ENCODE data around the gene RNFT2.

DNA sequence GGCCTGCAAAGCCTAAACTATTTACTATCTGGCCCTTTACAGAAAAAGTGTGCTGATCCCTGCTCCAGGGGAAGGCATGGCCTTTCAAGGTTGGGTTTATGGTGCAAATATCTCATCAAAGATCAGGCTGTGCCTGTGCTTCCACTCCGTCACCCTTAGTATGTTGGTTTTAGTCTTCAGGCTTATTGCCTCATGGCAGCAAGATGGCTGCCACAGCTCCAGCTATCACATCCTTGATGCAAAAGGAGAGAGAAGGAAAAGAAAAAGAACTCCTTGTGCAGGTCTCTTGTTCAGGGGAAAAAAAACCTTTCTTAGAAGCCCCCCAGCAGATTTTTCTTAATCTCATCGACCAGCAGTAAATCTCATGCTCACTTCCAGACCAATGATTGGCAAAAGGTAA, 152.2 kb downstream of the RNFT2 start:
- TF ChIP-seq, protein P1, sequence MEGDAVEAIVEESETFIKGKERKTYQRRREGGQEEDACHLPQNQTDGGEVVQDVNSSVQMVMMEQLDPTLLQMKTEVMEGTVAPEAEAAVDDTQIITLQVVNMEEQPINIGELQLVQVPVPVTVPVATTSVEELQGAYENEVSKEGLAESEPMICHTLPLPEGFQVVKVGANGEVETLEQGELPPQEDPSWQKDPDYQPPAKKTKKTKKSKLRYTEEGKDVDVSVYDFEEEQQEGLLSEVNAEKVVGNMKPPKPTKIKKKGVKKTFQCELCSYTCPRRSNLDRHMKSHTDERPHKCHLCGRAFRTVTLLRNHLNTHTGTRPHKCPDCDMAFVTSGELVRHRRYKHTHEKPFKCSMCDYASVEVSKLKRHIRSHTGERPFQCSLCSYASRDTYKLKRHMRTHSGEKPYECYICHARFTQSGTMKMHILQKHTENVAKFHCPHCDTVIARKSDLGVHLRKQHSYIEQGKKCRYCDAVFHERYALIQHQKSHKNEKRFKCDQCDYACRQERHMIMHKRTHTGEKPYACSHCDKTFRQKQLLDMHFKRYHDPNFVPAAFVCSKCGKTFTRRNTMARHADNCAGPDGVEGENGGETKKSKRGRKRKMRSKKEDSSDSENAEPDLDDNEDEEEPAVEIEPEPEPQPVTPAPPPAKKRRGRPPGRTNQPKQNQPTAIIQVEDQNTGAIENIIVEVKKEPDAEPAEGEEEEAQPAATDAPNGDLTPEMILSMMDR (IDR thresholded peaks at IDR 0.05) = no peak
- no peak for TF ChIP-seq POLR2A (IDR thresholded peaks at IDR 0.05)
